ENCODE data around the gene GPR162. TPM values are rescaled to one million over a fixed set of nuclear protein-coding genes. Genes with fewer than 3 reads are reported as not detected.

The GPR162 gene
- total RNA-seq, 1 experiment from 2014 or later: 18.3 TPM

DNA sequence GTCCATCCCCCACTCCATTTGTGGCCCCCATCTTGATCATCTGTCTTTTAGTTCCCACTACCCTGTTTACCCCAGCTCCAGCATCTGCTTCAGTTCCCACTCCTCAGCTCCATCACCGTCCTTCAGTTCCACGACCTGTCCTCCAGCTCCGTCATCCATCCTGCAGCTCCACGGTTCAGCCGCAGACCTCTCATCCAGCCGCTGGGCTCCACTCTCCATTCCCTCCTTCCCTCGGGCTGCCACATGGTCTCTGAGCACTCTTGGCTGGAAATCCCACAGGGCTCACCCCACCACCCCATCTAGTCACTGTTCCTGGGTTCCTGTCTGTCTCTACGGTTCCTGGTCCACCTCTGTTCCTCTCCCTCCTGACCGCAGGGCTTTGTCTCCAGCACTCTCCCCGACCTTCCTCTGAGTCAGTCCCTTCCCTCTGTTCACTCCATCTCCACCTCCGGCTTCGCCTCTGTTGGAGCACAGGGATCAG is 3.3 kb downstream of the GPR162 start:
- Histone ChIP-seq H3K4me1 (ENCODE audit: insufficient read depth, low read length, poor library complexity, severe bottlenecking) (peaks cover 37% of the 10 kb centered on the region), H3K4me3 (ENCODE audit: low read depth, low read length, poor library complexity, severe bottlenecking) (no peak overlapping the region), H3K27me3 (replicated peaks; ENCODE audit: insufficient read depth, low read depth, low read length, poor library complexity) (no peaks in the 10 kb centered on the region), H3K36me3 (ENCODE audit: insufficient read depth, low read length, poor library complexity, severe bottlenecking) (no peaks in the 10 kb centered on the region), H3K9me3 (ENCODE audit: low read depth, low read length, poor library complexity, severe bottlenecking) (no peaks in the 10 kb centered on the region), H3K27ac (ENCODE audit: low read depth, low read length, poor library complexity, severe bottlenecking) (no peak overlapping the region)
- no TSS peak for BruUV-seq (replicated peaks)
- ChIA-PET CTCF (interaction anchor here (0.6 to 1.0 kb wide), 3 partner anchors 44 to 71 kb away, joined by 3 to 6 read pairs (median 3); partner anchors contain the start of gene MLF2), POLR2A (ENCODE audit: low non-redundant PET) (no interaction called here)
- TF ChIP-seq CTCF (conservative IDR thresholded peaks at IDR 0.05; ENCODE audit: low read depth, low read length): no peak
- TF ChIP-seq EZH2 (IDR thresholded peaks at IDR 0.05; ENCODE audit: borderline replicate concordance, low read depth, low read length, poor library complexity, severe bottlenecking): no peak
- no peak for DNase-seq (ENCODE audit: low spot score)
- intact Hi-C loops (cut with micrococcal nuclease; ENCODE audit: unreplicated experiment): loop anchor here (1.0 to 5.0 kb wide), 3 partner anchors 58 to 208 kb away; partner anchors contain the start of genes MLF2 and PTMS

- Histone ChIP-seq H3K27me3 (replicated peaks; ENCODE audit: insufficient read depth, low read depth, low read length, poor library complexity) (no peaks in the 10 kb centered on the region), H3K9me3 (ENCODE audit: low read depth, low read length, poor library complexity, severe bottlenecking) (no peaks in the 10 kb centered on the region), H3K27ac (ENCODE audit: low read depth, low read length, poor library complexity, severe bottlenecking) (peak overlapping the region; percentile 11), H3K4me3 (ENCODE audit: low read depth, low read length, poor library complexity, severe bottlenecking) (no peak overlapping the region), H3K36me3 (ENCODE audit: insufficient read depth, low read length, poor library complexity, severe bottlenecking) (peaks cover 2% of the 10 kb centered on the region), H3K4me1 (ENCODE audit: insufficient read depth, low read length, poor library complexity, severe bottlenecking) (peaks cover 37% of the 10 kb centered on the region)
- TF ChIP-seq CTCF (conservative IDR thresholded peaks at IDR 0.05; ENCODE audit: low read depth, low read length) (peak; percentile 92), EZH2 (IDR thresholded peaks at IDR 0.05; ENCODE audit: borderline replicate concordance, low read depth, low read length, poor library complexity, severe bottlenecking) (no peak)
- DNase-seq (ENCODE audit: low spot score): peak; percentile 85
- ChIA-PET CTCF (interaction anchor here (1.0 kb wide), 2 partner anchors 45 to 72 kb away, joined by 3 to 6 read pairs; partner anchors contain the start of gene MLF2), POLR2A (ENCODE audit: low non-redundant PET) (interaction anchor here (0.9 kb wide), 1 partner anchor 72 kb away, joined by 3 read pairs; no protein-coding TSS in a partner anchor)
- intact Hi-C loops (cut with micrococcal nuclease; ENCODE audit: unreplicated experiment): loop anchor here (1.0 to 5.0 kb wide), 3 partner anchors 58 to 208 kb away; partner anchors contain the start of genes MLF2 and PTMS
- BruUV-seq (replicated peaks): no TSS peak
These were observed 3.9 kb downstream of the GPR162 start for GRCh38 chr12:6825398-6826124.

DNA sequence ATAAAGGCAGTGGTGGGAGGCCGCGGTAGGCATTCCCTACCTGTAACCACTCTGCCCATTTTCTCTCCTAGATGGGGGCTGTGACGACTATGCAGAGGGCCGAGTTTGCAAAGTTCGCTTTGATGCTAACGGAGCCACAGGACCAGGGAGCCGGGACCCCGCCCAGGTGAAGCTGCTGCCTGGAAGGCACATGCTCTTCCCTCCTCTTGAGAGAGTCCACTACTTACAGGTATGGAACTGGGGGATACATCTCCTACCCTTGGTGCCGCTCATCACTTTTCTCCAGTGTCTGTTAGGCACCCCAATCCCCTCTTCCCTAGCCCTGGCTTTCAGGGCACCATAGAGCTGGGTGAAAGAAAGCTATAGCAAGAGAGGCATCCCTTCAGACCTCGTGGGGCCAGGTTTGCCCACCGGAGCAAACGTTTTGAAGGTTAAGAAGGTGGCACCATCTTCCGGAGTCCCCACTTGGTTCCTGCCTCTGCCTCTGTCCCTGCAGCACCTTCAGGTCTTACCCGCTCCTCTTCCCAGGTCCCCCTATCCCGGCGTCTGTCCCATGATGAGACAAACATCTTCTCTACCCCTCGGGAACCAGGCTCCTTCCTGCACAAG is 4.6 kb downstream of the GPR162 start:
- no TSS peak for BruUV-seq (replicated peaks)
- H3K27me3 ChIP-seq (replicated peaks; ENCODE audit: insufficient read depth, low read depth, low read length, poor library complexity): no peaks in the 10 kb centered on the region
- H3K27ac ChIP-seq (ENCODE audit: low read depth, low read length, poor library complexity, severe bottlenecking): peak overlapping the region; percentile 11
- H3K4me1 ChIP-seq (ENCODE audit: insufficient read depth, low read length, poor library complexity, severe bottlenecking): peaks cover 32% of the 10 kb centered on the region
- ChIA-PET CTCF (no interaction called here), POLR2A (ENCODE audit: low non-redundant PET) (interaction anchor here (0.9 kb wide), 1 partner anchor 73 kb away, joined by 3 read pairs; no protein-coding TSS in a partner anchor)
- DNase-seq (ENCODE audit: low spot score): no peak
- no peak for TF ChIP-seq EZH2 (IDR thresholded peaks at IDR 0.05; ENCODE audit: borderline replicate concordance, low read depth, low read length, poor library complexity, severe bottlenecking)
- no peak for TF ChIP-seq CTCF (conservative IDR thresholded peaks at IDR 0.05; ENCODE audit: low read depth, low read length)
- H3K9me3 ChIP-seq (ENCODE audit: low read depth, low read length, poor library complexity, severe bottlenecking): no peaks in the 10 kb centered on the region
- peaks cover 8% of the 10 kb centered on the region for H3K36me3 ChIP-seq (ENCODE audit: insufficient read depth, low read length, poor library complexity, severe bottlenecking)
- no peak overlapping the region for H3K4me3 ChIP-seq (ENCODE audit: low read depth, low read length, poor library complexity, severe bottlenecking)
- intact Hi-C loops (cut with micrococcal nuclease; ENCODE audit: unreplicated experiment): loop anchor here (5.0 kb wide), 2 partner anchors 59 to 209 kb away; partner anchors contain the start of gene PTMS

Measured in A673 (cell line).